Sigmoid colon (tissue), 4 donors: ENCODE results near the gene PATJ.

Source experiments
- EP300 ChIP-seq, 4 donors: sonication (generic); formaldehyde crosslinking; IDR thresholded peaks; one replicate each; pipeline ENCODE4 v1.6.1; 2017; ENCODE audit warnings: antibody characterized with exemption in 4 of 4
- POLR2A ChIP-seq, 2 donors: fragments of 450-650 bp; IDR thresholded peaks; one replicate each; pipeline ENCODE4 v1.6.1; 2016; ENCODE audit warnings: antibody characterized with exemption in 2 of 2, mild to moderate bottlenecking in 2 of 2, moderate library complexity in 2 of 2
- POLR2AphosphoS5 ChIP-seq, 4 donors: sonication (generic); formaldehyde crosslinking; IDR thresholded peaks; one replicate each; pipeline ENCODE4 v1.6.1; 2017; ENCODE audit warnings: antibody characterized with exemption in 4 of 4

DNA sequence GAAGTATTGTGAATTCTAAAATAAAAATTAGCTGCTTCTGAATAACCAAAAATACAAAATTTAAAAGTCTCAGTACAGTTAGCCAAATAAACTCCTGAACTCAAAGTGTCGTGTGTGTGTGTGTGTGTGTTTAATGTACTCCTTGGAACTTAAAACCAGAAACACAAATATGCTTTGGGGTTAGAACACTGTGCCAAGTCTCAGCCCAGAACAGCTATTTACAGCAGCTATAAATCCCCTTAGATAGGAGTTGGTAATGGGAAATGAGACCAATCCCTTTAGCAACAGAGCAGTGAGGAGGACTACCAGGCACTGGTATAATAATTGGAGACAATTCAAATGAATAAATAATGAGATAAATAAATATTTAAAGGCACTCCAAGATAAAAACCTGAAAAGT lies 83.1 kb downstream of the PATJ start:
- TF ChIP-seq POLR2AphosphoS5 (IDR thresholded peaks at IDR 0.05): peak in 2 of 4 donors; percentile 8 to 23
- TF ChIP-seq EP300 (IDR thresholded peaks at IDR 0.05): no peak
- no peak for TF ChIP-seq POLR2A (IDR thresholded peaks at IDR 0.05)
